NCI-H2081 treated with DMSO at 0.1 percent for 48 hours (cell line): ENCODE results near the gene BYSL.
A peak's percentile ranks its signal among the peaks of the same experiment; 100 is the strongest.

ENCODE experiments used
- DNase-seq: peaks from one replicate; lab custom pipeline; 2025; lab: John Stamatoyannopoulos, UW

BYSL gene

GRCh38 chr6:41920921-41921711 lies at the start of gene BYSL, which contains the start of gene MED20:
Gene BYSL (plus strand): TSS chr6:41921499. CDS start chr6:41921563, 64 bp downstream.
Gene MED20 (minus strand): TSS chr6:41921139. CDS start chr6:41921018, 121 bp downstream.
- DNase-seq = peak; percentile 69

GRCh38 chr6:41871691-41872090 lies 49.6 kb upstream of the BYSL start:
- no peak for DNase-seq

- DNase-seq = no peak
Observed at GRCh38 chr6:41872147-41872546, 49.2 kb upstream of the BYSL start.

DNA sequence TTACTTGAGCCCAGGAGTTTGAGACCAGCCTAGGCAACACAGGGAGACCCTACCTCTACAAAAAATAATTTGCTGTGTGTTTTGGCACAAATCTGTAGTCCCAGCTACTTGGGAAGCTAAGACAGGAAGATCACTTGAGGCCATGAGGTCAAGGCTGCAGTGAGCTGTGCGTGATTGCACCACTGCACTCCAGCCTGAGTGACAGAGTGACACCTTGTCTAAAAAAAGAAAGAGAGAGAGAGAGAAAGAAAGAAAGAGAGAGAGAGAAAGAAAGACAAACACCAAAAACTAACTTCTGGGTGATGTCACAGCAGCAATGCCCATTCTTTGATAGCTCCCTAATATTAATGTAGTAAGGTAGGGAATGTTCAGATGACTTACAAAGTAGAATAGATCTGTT lies 46.6 kb upstream of the BYSL start:
- no peak for DNase-seq

GRCh38 chr6:41877051-41877680 lies 44.1 kb upstream of the BYSL start:
- no peak for DNase-seq

DNA sequence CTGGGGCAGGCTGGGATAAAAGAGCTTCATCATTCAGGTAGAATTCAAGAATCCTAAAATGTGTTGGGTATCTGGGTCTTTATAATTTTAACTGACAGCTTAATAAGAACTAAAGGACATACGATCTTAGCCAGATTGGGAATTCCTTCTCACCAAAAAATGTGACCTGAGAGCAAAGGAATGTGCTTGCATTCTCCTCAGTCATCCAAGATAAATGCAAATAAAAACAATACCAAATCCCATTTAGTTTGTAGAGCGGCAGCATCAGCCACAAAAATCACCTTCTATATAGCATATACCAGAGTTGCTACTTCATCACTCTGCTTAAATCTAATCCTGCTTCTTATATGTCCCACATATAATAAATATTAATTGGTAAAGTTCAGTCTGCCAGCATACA lies 43.1 kb upstream of the BYSL start:
- no peak for DNase-seq

DNA sequence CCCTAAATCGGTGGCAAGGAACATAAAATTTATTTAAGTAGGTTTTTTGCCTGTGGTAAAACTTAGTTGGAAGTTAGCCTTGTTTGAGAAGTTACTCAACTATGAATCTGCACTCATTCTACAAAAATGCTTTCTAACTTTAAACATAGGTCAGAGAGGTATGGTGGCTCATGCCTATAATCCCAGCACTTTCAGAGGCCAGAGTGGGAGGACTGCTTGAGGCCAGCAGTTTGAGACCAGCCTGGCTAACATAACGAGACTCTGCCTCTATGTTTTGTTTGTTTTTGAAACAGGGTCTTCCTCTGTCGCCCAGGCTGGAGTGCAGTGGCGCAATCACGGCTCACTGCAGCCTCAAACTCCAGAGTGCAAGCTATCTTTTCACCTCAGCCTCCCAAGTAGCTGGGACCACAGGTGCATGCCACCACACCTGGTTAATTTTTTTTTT lies 42.3 kb upstream of the BYSL start:
- no peak for DNase-seq

- DNase-seq = no peak
Observed at GRCh38 chr6:41881506-41881905, 39.8 kb upstream of the BYSL start.

- no peak for DNase-seq
Observed at GRCh38 chr6:41884957-41885356, 36.3 kb upstream of the BYSL start.

DNA sequence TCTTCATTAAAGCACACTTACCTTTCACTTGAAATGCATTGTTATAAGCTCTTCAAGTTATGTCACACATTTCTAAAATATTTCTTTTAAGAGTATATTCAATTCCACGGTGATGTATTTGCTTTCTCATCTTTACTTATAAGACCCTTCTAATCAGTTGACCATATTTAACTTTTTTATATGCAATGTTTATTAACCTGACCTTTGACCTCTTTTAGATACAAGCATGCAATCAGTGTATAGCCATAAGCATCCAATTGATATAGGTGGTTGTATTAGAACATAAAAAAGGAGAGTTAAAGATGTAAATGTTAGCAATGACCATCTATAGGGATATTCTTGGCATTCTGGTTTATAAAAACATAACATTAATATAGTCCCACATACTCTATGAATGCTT lies 35.4 kb upstream of the BYSL start:
- no peak for DNase-seq

- DNase-seq = no peak
Observed at GRCh38 chr6:41887331-41887751, 34.0 kb upstream of the BYSL start.

DNA sequence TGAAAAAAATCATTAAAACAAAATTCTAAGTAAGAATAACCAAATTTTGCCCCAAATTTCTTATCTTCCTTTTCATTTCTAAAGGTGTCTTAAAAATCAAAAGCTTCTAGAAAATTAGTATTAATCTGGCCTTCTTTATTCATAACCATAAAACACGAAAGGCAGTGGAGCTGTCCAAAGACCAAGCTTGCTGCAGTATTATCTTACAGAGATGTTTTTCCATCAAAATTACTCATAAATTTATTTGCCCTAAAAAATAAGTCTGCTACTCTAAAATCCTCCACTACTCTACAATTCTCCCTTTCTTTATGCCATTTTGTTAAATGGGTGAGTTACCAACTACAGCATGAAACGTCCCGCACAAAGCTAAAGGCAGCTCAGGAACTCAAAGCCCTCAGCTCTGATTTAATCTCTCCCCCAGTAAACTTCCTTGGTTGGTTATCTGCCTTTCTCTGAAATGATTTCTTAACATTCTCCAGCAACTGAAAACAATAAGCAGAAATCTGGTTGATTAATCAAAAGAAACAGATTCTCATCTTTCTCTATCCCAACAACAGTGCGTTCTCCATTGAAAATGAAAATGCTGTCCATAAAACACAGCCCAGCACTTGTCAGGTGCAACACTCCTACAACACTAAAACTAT lies 28.3 kb upstream of the BYSL start:
- DNase-seq = no peak

GRCh38 chr6:41894366-41895299 lies 26.7 kb upstream of the BYSL start:
- no peak for DNase-seq

- DNase-seq = peak; percentile 50
Observed at GRCh38 chr6:41895300-41896233, 25.7 kb upstream of the BYSL start, which contains the start of gene USP49. Gene USP49 (minus strand): TSS chr6:41895375. CDS start chr6:41806983, 88,392 bp downstream.

DNA sequence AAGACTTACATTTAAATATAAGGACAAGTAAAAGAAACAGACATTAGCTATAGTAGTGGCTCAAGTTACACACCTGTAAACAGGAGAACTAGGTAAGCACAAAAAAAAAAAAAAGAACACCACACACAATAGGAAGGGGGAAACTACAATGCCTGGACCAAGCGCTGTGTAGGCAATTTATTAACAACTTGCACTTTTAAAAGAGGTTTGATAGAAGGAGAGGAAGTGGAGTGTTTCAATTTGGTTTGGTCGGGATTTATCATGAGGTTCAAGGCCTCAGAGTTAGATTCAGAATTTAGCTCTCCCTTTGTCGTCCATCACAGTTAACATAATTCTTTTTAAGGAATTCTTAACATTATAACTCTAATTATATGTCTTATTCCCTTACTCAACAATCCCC lies 25.0 kb upstream of the BYSL start:
- no peak for DNase-seq

DNA sequence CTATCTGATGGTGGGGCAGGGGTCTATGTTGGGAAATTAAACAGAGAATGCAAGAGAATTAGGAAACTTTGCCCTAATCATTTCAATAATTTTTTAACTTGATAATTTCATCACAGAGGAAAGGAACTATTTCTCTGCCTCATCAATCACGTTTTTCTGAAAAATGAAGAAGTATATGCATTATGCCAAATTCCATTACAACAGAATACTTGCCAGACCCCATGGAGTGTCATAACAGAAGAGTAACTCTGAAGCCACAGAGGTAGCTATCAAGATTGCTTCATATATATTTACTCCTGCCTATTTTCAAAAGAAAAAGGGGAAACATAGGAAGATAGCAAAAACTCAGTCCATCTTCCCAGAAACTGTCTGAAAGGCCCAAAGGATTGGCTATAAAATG lies 20.4 kb upstream of the BYSL start:
- no peak for DNase-seq

GRCh38 chr6:41901882-41902519 lies 19.3 kb upstream of the BYSL start:
- no peak for DNase-seq

DNA sequence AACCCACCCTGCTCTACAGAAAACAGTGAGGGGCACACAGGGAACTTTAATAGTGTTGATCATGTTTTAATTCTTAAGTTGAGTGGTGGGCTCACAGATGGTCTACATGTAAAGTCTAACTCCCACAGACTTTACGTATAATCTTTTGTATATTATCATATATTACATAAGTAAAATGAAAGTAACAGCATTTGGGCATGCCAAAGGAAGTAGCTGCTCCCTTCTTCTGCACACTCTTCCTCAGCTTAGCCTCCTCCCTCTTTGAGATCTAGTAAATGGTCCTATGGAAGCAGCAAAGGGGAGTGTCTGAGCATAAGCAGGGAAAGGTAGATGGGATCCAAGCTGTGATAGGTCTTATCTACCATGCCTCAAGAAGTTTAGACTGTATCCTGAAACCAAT lies 11.6 kb upstream of the BYSL start:
- DNase-seq = no peak

DNA sequence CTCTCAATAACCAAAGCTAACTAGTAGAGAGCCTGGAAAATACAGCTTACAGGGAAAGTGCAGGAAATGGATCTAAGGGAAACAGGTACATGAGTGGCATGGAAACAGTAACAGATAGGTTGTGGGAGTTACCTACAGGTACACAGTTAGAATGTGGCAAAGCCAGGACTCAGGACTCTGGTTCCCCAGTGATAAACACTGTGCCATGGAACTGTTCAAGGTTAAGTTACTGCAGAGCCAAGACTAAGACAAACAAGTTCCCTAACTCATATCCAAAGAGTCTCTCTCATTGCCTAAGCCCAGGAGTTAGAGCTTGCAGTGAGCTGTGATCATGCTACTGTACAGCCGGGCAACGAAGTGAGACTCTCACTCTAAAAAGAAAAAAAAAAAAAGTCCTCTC lies 7.0 kb upstream of the BYSL start:
- DNase-seq = no peak

- no peak for DNase-seq
Observed at GRCh38 chr6:41914869-41915530, 6.3 kb upstream of the BYSL start.
